Endothelial cell of hepatic sinusoid (primary cell): ENCODE results near the gene OR6S1.

Source experiments
- in situ Hi-C: cut with HindIII; loops from 2 replicates; pipeline ENCODE4 v1.10.0; 2017; ENCODE audit warnings: low sequenced_read_pairs

Gene OR6S1

DNA sequence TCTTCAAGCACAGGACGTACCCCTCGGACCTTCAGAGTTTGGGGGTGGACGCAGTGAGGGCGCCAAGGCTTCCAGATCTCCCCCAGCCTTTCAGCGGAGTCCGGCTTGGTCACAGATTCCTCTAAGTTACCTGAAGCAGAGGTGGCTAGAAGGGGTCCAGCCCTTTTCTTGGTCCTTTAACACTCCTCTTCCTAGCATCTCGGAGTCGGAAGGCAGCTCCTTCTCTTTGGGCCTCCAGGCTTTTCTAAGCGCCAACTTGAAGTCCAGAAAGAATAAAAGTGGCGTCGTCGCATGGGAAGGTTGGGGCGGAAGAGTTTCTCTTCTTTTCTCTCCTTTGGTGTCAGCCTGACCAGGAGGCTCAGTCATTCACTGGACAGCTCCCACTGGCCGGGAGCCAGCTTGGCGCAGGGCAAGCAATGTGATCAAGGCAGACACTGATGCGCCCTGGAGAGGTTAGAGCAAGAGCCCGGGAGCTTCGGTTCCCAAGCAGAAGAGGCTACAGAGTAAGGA lies 9.6 kb downstream of the OR6S1 start:
- in situ Hi-C loops: no loop called here

DNA sequence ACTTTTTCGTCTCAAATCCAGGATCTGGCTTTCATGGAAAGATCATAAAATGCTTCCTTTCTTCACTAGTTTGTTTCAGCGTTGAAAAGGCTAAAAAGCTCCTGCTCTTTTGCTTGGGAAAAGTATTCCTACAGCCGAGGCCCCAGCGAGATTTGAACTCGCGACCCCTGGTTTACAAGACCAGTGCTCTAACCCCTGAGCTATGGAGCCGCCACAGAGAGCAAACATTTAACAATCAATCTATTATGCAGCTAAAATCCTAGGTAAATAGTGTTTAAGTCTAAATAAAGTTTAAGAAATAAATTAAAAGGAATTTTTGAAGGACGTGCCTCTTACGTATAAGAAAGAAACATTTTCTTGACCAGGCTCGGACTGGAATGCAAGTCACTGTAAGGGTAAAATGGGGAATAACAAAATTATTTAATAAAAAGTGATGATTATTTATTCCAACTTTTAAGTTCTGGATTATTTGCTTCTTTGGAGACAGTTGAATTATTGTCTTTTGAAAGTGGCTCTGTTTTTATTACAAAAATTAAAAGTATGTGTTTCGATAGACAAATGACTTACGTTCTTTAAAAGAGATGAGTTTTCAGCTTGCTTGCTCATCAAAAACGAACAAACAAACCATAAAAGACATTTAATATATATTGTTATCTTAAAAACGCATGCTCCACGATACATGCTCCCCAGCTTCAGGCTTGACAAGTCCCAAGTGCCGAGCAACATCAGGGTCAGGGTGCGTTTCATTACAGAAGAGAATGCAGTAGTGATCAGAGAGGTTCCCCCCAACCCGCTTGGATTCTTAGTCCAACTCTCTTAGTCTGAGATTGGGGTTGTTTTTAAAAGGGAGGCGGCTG lies 10.2 kb downstream of the OR6S1 start:
- in situ Hi-C loops: no loop called here

DNA sequence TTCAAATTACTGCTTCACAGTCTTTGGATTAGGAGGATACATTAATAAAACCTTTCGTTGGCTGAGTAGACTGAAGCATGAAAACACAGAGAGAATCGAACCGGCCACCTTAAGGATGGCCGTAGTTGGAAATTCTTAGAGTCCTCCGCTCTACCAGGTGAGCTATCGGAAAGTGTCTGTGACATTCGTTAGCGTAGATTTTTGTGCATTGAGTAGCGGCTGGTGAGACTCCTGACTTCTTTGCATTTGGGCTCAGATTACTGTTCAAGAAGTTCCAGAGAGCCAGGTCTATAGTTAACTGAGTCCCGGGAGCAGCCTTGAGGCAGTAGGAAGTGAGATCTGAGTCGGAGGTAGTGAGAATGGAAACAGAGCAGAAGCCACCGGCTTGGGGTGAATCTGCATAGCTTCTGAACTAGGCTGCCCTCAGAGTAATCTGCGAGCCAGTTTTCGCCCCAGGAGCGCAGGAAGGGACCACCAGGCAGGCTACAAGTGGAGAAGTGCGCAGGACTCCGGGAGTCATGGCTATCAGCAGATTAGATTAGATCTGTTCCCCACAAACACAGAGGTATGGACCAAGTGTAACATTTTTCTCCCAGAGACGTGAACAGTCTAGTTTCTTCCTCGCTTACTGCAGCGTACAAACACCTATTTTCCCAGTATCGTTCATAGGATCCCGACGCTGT lies 11.0 kb downstream of the OR6S1 start:
- in situ Hi-C loops: no loop called here

DNA sequence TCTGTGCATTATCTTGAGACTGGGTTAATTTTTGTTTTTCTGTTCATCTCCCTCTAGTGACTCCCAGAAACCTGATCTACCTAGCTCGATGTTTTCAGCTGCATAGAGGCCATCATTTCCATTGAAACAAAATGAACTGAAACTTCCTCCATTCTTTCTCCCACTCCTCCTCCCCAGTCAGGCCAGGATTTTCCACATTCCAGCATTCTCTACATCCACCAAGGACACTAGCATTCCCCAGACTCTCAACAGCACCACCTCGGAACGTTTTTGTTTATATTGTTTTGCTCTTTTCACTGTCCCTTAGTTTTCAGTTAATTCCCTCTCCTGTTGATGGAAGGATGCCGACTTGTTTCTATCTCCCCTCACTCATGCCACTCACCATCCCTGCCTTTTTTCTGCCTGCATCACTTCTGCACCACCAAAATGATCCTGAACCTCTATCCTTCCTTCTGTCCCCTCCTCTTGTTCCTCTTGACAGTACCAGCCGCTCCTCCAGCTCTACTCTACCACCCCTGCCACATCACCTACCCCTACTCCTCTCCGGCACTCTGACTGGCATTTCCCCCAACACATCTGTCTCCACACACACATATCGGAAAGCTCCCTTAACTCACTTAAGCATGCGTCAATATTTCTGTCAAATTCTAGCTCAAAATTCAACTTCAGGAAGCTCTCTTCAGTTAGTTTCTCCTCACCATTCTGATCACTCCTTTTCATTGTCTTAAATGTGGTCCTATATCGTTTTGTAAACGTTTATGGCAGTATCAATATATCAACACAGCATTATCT lies 13.2 kb downstream of the OR6S1 start:
- in situ Hi-C loops: no loop called here

DNA sequence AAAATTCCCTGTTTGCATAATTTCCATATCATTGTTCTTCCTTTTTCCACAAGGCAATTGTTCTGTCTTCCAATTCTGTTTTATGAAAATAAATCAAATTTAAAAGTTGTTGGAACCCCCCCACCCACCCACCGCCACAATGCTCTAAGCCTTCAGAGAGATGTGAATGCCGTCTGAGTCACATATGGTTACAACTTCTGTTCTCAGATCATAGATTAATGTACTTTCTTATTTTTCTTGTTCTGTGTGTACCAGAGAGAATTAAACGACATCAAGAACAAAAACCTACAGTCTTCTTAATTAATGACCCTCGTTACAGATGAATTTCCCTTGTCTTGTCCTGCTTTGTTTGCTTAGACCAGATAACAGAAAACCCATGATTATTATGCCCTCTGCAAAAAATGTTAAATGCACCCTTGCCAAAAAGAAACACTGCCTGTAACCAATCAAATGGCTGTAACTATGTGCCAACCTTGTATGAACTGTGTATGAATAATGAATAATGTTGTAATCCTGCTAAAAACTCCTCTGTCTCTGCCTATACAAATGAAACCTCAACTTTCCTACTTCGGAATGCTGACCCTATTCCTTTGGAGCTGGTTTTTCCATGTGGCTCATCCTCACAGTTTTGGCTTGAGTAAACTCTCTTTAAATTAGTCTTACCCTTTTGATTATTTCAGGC lies 14.0 kb downstream of the OR6S1 start:
- in situ Hi-C loops: no loop called here

DNA sequence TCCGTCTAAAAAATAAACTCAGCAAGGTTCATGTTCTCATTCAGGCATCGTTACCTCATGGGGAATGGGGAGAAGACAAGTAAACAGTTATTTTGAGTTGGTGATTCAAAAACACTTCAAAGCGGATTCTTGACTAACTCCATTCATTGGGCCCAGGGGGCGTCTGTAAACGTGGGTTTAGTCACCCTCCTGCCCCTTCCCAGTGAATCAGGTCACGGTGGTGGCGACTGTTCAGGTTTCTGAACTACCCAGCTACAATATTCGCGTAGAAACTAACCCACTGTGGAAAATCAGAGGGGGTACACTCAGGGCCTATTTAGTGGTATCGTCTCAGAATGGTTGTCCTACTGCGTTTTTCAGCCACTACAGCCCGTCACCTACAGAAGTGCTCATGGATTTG lies 15.2 kb downstream of the OR6S1 start:
- in situ Hi-C loops: no loop called here

DNA sequence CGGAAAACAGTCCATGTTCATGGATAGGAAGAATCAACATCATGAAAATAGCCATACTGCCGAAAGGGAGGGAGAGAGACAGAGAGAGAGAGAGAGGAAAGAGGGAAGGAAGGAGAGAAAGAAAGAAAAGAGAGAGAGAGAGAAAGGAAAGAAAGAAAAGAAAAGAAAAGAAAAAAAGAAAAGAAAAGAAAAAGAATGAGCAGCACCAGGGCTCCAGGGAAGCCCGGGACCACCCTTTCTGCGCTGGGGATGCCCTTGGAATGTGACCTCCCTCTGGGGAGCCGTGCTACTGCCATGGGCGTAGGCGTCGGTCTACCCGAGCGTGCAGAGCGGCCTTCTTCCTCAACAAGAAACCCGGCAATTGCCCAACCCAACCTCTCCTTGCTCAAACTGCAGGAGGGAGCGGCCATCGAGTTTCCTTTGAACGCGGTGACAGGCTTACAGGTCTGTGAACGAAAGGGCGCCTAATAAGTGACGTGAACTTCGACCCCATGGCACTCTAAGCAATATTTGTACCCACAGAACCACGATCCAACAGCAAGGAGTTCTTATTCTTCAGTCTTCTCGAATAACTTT lies 16.9 kb downstream of the OR6S1 start:
- in situ Hi-C loops: no loop called here

DNA sequence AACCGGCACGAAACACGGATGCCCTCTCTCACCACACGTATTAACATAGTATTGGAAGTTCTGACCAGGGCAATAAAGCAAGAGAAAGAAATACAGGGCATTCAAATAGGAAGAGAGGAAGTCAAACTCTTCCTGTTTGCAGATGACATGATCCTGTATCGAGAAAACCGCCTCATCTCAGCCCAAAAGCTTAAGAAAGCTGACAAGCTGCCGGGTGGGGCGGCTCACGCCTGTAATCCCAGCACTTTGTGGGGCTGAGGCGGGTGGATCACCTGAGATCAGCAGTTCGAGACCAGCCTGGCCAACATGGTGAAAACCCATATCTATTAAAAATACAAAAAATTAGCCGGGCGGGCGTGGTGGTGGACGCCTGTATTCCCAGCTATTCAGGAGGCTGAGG lies 17.7 kb downstream of the OR6S1 start:
- in situ Hi-C loops: no loop called here

DNA sequence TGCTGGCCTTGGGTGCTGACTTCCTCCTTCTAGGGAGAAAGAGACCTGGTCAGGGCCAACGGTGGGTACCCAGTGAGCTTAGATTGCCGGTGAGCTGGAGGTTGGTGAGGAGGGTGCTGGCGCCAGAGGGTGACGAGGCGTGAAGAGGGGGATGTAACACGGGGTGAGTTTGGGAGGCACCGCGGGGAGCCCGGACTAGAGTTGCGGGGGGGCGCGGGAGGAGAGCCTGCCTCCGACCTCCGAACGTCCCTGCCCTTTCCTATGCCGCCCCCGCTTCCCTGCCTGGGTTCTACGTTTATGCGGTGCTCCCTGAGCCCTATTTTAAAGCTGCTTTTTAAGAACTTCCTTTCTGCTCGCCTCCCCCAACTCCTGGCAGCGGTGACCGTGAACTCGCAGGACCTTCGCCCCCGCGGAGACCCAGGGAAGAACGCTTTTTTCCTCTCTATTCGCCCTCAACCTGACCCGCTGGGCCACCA lies 18.6 kb downstream of the OR6S1 start:
- in situ Hi-C loops: no loop called here

DNA sequence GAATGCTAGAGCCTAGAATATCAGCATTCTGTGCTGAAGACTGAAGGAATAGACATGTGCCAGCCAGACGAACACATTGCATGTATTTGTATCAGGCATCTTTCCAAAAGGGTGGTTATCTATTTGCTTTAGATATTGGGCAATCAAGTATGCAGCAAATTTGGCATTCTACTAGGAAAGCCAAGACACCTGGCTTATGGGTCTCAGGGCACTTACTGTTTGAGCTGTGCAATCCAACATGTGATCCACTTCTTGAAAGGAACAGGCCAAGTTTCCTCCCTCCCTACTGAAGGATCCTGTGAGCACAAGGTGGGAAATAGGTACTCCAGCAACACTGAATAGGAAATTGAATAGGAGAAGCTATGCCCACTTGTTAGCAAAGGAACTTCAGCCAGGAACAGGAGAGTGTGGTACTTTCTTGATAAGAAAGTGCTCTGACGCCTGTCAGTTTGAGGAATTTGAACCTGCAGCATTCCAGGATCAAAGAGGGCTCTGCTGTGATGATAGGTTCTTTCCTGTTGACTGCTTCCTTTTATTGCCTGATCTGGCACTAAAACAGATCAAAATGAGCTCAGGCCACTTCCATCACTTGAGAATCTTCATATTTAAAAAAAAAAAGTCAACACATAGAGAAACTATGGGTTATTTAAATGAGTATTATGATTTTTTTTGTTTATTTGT lies 20.6 kb downstream of the OR6S1 start:
- in situ Hi-C loops: no loop called here

DNA sequence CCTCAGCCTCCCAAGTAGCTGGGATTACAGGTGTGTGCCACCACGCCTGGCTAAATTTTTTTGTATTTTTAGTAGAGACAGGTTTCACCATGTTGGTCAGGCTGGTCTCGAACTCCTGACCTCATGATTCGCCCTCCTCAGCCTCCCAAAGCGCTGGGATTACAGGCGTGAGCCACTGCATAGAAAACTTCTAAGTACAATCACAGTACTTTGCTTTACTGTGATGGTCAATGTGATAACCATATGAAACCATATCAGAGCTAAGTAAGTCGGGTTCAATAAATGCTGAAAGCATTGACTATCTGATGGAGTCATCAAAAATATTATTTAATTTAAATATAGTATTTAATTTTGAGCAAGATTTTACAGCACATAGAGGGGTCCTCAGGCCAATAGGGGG lies 21.8 kb downstream of the OR6S1 start:
- in situ Hi-C loops: loop anchor here (5.0 kb wide), 1 partner anchor 33 kb away; no protein-coding TSS in a partner anchor

DNA sequence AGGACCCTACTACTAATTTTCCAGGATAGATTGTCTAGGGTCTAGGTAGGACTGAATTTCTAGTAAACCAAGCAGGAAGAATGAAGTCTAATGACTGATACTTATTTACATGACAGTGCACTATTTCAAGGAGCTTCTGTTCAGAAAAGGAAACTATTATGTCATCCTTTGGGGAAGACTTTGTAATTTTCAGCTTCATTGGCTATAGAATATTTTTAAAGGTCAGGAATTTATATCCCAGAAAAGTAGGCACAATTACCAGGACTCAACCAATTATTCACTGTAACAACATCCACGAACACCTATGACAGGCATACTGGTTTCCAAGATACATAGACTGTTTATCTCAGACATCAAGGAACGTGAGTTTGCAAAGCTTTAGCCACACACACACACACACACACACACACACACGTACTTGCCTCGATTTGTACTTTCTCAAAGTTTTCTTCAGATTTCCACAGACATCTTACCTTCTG lies 23.2 kb downstream of the OR6S1 start:
- in situ Hi-C loops: loop anchor here (5.0 kb wide), 1 partner anchor 34 kb away; no protein-coding TSS in a partner anchor

DNA sequence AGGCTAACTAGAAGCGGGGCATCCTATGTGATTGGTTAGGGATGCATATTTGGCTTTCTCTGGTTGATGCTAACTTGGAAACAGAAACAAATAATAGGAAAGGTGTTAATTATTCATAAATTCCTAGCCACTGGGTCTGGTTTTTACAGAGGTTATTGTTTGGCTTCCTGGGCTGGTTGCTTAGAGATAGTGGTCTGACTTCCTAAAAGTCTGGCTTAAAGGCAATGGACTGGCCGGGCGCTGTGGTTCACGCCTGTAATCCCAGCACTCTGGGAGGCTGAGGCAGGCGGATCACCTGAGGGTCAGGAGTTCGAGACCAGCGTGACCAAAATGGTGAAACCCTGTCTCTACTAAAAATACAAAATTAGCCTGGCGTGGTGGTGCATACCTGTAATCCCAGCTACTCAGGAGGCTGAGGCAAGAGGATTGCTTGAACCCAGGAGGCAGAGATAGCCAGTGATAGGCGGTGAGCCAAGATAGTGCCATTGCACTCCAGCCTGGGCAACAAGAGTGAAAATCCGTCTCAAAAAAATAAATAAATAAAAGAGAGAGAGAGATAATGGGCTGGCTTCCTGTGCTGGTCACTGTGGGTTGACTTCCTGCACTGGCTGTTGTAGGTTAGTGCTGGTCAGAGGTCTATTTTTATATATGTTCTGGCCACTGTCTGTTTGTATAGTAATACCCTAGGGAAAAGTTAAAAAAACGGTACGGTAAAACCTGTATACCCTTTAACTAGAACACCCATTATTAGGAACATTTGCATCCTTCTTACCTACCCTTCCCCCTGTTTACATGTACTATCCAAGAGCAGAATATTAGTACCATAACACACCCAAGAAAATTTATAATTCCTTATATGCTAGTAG lies 24.1 kb downstream of the OR6S1 start:
- in situ Hi-C loops: loop anchor here (5.0 kb wide), 1 partner anchor 35 kb away; no protein-coding TSS in a partner anchor

DNA sequence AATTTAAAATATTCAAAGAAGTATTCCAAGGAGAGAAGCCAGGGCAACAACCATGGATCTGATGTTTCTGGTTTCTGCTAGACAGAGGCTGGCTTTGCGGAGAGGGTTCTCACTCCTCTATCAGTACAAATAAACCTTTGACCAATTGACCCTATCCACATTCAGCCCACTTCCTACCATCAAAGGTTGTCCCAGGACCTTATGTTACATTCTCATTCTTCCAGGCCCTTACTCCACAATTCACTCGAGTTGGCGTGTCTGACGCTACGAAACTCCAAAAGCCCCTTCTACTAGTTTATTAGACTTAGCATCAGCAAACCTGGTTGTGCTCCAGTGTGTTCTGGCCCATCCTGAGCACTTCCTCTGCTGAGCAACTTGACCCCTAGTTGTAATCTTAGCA lies 25.5 kb downstream of the OR6S1 start:
- in situ Hi-C loops: loop anchor here (5.0 kb wide), 1 partner anchor 36 kb away; no protein-coding TSS in a partner anchor

DNA sequence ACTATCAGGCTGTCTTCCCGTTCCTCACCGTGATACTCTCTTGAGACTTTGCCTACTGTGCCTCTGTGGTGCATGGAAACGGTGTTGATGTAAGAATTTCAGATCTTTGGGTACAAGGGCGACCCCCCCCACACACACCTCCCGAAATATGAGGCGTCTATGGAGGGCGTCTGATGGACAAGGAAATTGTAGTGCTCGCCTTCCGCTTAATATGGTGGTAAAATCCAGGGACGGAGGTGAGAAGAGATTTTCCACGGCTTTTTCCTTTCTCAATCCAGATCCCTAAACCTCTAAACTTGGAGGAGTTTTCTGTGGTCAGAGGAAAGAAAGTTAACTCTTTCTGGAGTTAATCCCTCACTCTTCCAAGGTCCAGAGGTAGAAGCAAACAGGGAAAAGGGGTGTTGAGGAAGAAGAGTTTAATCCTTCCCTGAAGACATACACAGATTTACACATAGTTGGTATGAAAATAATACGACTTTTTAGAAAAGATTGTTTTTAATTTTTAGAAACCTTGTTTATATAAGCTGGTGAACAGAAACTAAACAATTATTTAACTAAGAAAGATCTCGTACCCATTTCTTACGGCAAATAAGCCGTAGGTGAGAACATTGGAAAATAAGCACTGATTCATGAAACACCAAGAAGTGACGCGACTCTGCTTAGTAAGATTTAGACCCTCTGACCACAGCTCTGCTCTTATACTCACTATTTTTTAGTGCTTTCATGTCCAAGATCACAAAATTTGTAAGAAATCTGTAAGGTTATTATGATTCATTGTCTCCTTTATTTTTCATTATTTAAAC lies 27.3 kb downstream of the OR6S1 start:
- in situ Hi-C loops: no loop called here

DNA sequence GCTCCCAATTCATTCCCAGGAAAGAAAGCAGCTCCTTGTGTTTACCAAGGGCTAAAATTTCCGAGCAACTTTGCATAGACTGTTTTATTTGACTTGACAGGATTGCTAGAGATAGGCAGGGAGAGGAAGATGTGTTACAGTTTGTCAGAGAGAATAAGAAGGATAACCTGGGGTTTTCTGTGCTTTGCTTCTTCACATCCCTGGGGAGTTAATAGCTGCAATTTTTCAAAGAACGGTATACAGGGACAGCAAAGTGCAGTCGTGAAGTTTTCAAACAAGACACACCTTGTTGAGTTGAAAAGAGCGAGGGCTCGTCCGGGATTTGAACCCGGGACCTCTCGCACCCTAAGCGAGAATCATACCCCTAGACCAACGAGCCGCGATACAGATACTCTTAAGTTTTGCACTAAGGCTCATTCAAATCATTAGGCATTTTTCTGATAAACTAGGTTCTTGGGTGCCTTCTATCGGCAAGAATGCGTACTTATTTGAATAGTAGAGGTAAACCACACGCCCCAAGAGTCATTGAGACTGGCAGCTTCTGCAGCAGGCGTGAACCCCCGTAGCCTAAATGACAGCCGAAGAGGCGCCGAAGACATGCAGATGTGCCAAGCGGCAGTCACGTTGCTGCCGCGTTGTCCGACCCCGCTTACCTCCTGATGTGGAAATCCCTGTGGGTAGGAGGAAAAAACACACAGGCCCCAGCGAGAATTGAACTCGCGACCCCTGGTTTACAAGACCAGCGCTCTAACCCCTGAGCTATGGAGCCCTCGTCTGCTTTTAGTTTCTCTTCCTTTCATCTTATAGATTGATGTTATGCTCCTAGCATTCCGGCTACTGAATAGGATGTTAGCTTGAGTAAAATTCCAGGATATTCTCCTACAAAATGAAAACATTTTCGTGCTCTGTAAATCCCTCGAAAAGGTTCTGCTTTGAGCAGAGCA lies 28.1 kb downstream of the OR6S1 start:
- in situ Hi-C loops: no loop called here
